Embryonic facial prominence (tissue), 1 donor: ENCODE measurements around the gene SH2D2A.

ENCODE experiments used
- DNase-seq: peaks from one replicate; pipeline ENCODE4 v3.0.0-alpha.2; 2016; ENCODE audit errors: extremely low spot score

The SH2D2A gene

DNA sequence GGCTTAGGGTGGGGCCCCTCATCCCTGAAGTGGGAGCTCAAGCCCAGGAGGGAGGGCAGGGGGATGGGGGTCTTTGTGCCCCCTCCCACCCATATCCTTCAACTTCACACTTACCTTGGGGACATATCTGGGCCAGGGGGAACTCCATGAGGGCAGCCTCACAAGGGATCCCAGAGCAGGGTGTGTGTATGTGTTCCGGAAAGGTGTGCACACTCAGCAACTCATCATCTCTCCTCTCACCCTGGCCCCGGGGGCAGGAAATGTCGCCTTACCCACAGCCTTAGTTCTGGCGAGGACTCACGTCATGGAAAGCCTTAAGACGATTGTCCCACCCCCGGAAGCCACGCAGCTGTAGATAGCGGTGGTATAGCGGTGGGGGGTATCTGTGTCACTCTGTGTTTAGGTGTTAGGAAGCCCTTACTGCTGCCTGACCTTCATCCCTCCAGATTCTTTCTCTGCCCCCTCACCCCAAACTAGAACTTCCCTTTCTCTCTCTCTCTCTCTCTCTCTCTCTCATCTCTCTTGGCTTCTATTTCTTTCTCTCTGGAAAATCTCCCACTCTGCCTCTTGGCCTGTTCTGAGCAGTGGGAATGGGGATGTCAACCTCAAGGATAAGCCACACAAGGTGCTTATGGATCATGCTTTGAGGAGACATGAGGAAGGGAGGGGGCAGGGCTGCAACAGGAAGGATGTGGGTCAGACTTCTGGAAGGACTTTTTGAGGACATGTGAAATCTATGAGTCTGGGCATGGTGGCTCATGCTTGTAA, at the start of gene SH2D2A:
Gene SH2D2A (minus strand): TSS at position 288 of the 768 bp plus-strand sequence. CDS start 140 bp downstream, at position 148.
- no peak for DNase-seq

DNA sequence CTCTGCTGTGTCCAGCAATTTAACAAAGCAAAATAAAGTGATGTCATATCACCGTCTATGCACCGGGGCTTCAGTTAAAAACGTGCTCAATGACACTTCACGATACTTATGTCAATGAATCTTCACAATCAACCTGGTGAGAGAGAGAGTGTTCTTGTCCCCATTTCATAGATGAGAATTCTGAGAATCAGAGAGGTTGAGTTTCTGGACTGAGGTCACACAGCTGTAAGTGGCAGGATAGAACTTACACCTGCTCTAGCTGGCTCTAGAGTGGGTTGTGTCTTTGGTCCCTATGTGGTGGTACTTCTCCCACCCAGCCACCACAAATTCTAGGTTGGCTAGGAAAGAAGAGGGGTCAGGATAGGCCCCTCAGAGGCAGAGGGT, 49.2 kb upstream of the SH2D2A start:
- no peak for DNase-seq

DNA sequence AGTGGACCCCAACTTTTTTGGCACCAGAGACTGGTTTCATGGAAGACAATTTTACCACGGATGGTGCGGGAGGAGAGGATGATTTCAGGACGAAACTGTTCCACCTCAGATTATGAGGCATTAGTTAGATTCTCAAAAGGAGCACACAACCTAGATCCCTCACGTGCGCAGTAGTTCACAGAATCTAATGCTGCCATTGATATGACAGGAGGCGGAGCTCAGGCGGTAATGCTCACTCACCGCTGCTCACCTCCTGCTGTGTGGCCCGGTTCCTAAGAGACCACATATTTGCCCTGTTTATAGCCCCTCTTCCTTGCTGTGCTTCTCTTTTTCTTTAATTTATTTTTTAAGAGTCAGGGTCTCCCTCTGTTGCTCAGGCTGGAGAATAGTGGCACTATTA, 48.6 kb upstream of the SH2D2A start:
- DNase-seq: no peak

DNA sequence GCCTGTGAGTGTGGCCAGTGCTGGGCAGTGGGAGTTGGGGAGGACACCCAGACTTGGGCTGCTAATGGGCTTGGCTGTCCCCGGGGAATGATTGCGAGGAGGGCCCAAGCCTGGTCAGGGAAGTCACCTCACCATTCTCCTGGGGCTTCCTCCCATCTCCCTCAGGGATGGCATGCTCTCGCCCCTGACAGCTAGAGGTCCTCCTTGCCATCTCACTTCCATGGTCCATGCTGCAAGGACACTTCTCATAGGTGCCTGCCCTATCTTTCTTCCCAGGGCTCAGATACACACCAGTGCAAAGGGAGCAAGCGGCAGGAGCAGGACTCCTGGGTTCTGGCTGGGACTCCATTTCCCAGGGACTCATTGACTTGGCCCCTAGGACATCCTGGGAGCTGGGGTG, 48.1 kb upstream of the SH2D2A start:
- no peak for DNase-seq

GRCh38 chr1:156863631-156864030, 47.0 kb upstream of the SH2D2A start:
- no peak for DNase-seq

DNA sequence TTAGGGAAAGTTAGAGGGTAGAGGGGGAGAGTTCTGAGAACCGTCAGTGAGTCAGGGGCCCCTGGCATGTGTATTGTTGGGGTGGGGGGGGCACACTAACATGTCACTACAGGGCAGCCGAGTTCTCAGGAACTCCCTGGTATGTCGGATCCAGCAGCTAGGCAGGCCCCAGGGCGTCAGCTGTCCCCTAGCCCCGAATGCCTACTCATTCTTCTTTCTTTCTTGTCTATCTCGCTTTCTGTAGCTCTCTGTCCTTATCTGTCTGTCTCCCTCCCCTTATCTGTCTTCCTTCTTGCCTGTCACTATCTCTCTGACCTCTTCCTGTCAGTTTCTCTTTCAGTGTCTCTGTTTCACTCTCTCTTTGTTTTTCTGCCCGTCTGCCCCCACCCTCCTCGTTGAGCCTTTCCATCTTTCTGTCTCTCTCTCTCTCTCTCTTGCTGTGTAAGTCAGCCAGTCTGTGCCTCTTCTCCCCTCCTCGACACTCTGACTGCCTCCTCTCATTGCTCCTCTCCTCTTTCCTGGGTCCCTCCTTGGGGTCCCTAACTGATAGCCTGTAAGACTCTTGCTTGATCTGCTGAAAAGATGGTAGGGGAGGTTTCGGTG, 46.5 kb upstream of the SH2D2A start:
- no peak for DNase-seq

GRCh38 chr1:156862584-156862983, 45.9 kb upstream of the SH2D2A start:
- no peak for DNase-seq

GRCh38 chr1:156860628-156861423, 44.2 kb upstream of the SH2D2A start, which contains the start of gene NTRK1:
Gene NTRK1 (plus strand): TSS chr1:156860865. CDS start chr1:156860935, 70 bp downstream.
- no peak for DNase-seq

DNA sequence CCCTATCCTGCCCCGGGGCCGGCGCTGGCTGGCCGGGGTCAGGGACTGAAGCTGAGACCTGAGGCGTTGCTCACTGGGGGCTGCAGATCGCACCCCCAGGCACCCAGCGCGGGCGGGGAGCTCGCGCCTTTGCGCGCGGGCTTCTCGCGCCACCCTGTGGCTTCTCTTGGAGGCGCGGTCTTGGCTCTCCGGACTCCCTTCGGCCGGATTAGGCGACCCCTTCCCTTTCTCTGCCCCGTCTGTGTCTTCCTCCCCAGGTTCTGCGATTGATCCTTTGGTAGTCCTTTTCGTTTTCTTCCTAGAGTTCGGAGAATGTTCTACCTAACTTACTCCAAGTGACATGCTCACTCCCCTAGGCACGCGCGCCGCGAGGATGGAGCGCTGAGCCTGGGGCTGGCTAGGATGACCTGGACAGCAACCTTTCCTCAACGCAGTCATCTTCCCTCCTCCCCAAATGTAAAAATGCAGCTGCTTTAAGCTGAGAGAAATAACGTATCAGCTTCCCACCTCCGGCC, 43.5 kb upstream of the SH2D2A start:
- DNase-seq: no peak

GRCh38 chr1:156859523-156860112, 43.0 kb upstream of the SH2D2A start:
- no peak for DNase-seq

- no peak for DNase-seq
These were observed 42.4 kb upstream of the SH2D2A start, which contains the start of gene INSRR for GRCh38 chr1:156858959-156859522. Gene INSRR (minus strand): TSS chr1:156859117. CDS start chr1:156858621, 496 bp downstream.

- no peak for DNase-seq
These were observed 41.9 kb upstream of the SH2D2A start for GRCh38 chr1:156858555-156858956.

DNA sequence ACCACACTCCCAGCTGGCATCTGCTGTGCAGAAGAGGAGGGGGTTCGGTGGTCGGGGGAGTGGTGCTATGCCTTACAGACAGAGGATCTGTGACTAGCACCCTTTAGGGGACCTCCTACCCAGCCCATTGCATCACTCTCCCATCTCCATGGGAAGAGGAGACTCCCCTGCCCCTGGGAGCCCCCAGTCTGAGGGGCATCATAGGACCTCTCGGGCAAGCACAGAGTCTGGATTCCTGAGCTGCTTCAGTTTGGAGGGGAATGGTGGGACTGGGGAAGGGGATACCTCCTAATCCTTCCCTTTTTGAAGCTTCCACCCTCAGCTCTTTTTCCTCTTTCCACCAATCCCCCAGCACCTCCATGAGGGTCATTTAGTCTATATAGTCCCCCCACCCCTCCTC, 40.9 kb upstream of the SH2D2A start:
- DNase-seq: no peak

GRCh38 chr1:156856282-156856785, 39.7 kb upstream of the SH2D2A start:
- DNase-seq: no peak

GRCh38 chr1:156854634-156855033, 38.0 kb upstream of the SH2D2A start:
- DNase-seq: no peak

- DNase-seq: no peak
These were observed 37.1 kb upstream of the SH2D2A start for GRCh38 chr1:156853761-156854160.

DNA sequence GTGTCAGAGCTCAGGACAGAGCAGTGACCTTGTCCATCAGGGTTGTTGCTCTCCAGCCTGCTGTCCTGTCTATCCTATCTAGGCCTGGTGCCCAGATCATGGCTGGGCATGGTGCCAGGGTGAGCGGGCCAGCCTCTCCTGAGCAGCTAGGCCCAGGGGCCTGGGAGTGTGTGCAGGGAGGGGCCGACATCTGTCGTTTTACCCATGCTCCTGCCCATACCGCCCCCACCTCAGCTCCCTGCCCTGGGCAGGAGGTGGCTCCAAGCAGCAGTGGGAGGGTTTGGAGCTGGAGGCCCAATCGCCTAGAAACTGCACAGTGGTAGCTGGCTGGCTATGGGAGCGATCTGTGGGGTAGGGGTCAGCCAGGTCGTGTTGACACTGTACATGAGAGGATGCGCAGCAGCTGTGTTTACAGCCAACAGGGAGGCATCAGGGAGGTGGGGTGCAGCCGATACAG, 35.8 kb upstream of the SH2D2A start:
- no peak for DNase-seq

- no peak for DNase-seq
These were observed 35.2 kb upstream of the SH2D2A start for GRCh38 chr1:156851779-156852417.

GRCh38 chr1:156849151-156849496, 32.5 kb upstream of the SH2D2A start:
- DNase-seq: no peak

- DNase-seq: no peak
These were observed 32.0 kb upstream of the SH2D2A start for GRCh38 chr1:156848461-156849150.
